Activated naive CD4-positive, alpha-beta T cell treated with anti-CD3 and anti-CD28 coated beads, Interleukin-2, amount 50 U/mL, for 16 hours (primary cell): ENCODE results near the gene RP2.

Experiments used
- DNase-seq: peaks from one replicate; pipeline ENCODE4 v3.0.0-alpha.2; 2020

The RP2 gene

GRCh38 chrX:46849933-46850332, 13.1 kb downstream of the RP2 start:
- DNase-seq = no peak

- DNase-seq = no peak
Observed at GRCh38 chrX:46850771-46851170, 13.9 kb downstream of the RP2 start.

GRCh38 chrX:46856483-46856882, 19.6 kb downstream of the RP2 start:
- DNase-seq = no peak

- DNase-seq = no peak
Observed at GRCh38 chrX:46860557-46860956, 23.7 kb downstream of the RP2 start.

GRCh38 chrX:46863072-46863471, 26.2 kb downstream of the RP2 start:
- DNase-seq = no peak

DNA sequence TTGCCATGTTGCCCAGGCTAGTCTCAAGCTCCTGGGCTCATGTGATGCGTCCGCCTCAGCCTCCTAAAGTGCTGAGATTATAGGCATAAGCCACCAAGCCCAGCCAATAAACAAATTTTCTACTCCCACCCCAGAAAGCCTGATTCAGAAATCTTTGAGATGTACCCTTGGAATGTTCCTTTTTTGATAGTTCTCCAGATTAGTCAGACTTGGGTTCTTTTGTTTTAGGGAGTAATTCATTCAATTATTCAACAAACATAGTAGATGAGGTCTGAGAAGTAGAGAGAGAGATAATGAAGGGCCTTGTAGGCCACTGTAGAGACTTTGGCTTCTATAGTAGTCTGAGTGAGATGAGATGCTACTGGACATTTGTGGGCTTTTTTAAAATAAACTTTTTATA, 27.8 kb downstream of the RP2 start:
- DNase-seq = no peak

- DNase-seq = no peak
Observed at GRCh38 chrX:46865281-46865680, 28.4 kb downstream of the RP2 start.

GRCh38 chrX:46866726-46867125, 29.9 kb downstream of the RP2 start:
- DNase-seq = no peak

DNA sequence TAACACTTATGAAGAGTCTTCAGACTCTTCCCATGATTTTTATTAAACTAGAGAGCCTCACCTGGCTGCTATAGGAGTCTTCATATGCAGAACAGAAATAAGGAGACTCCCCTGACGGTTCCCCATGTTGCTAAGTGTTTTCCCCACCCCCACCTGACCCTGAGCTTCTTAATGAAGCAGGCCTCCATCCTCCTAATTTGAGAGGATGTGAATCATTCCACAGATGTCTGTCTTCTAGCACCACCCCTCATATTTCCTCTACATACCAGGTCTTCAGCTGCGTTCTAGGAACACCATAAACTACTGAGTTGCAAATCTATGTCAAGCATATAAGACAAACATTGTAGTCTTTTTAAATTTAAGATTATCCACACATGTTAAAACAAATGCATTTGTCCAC, 36.9 kb downstream of the RP2 start:
- no peak for DNase-seq

GRCh38 chrX:46876901-46877300, 40.1 kb downstream of the RP2 start:
- no peak for DNase-seq

GRCh38 chrX:46882266-46882665, 45.4 kb downstream of the RP2 start:
- no peak for DNase-seq

DNA sequence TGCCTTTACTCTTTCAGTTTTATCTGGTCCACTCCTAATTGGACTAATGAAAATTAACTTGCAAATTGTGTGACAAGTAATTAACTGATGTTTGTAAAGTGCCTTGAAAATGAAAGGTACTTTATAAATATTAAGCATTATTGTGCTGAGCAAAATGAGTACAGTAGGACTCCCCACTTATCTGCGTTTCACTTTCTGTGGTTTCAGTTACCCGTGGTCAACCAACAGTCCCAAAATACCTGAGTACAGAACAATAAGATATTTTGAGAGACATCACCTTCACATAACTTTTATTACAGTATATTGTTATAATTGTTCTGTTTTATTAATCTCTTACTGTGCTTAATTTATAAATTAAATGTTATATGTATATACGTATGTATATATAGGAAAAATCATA, 48.0 kb downstream of the RP2 start:
- no peak for DNase-seq

DNA sequence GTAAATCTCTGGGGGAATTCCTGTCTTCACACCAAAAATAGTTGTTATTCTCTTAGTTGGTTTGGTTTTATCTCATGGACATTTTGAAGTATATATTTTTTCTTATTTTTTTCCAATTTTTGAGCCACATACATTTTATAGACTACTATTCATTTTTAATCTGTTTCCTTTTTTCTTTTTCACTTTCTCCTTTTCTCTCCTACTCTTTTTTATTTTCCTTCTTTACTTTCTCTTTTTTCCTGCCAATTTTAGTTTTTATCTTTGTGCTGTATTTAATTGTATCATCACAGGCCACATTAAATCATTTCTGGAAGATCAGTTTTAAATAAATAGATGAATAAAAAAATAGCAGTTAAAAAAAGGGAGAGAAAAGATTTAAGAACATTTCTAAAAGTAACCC, 61.4 kb downstream of the RP2 start:
- no peak for DNase-seq

DNA sequence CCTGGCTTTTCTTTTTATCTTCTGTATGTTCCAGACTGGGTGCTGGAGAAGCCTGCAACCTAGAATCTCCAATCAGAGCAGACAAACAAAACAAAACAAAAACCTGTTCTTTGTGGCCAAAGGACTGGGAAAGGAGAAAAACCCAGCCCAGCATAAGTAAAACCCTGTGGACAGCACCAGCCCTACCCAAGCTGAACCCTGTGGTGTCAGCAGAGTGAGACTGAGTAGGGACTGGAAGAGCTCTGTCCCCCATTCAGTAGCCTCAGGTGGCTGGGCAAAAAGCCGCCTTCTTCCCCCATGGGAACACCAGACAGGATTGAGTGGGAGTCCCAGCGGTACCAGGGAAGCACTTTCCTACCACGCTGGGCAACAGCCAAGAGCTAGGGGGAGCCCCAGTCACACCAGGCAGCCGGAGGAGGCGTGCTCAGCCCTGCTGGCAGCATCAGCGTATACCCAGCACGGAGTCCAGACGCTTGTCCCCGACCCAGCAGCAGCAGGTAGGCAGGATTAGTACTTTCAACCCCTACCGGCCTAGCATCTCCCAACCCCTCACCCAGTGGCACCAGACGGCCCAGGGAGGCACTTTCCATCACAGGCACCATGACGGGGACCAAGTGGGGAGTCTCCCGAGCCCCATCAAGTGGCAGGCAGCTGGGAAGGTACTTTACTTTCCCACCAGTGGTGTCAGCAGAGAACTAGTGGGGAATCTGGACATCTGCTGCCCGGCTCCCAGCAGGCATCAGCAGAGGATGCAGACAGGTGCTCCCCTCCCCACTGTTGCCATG, 66.8 kb downstream of the RP2 start:
- peak; percentile 42 for DNase-seq

DNA sequence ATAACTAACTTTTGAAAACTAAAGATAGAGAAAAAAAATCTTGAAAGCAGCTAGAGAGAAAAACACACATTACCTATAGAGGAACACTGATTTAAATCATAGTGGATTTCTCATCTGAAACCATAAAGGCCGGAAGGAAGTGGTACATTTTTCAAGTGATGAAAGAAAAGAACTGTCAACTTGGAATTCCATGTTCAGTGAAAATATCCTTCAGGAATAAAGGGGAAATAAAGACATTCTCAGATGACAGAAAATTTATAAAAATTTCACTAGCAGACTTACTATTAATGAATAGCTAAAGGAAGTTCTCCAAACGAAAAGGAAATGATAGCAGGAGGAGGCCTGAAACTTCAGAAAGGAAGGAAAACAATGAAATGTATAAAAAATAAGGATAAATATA, 67.8 kb downstream of the RP2 start:
- no peak for DNase-seq

DNA sequence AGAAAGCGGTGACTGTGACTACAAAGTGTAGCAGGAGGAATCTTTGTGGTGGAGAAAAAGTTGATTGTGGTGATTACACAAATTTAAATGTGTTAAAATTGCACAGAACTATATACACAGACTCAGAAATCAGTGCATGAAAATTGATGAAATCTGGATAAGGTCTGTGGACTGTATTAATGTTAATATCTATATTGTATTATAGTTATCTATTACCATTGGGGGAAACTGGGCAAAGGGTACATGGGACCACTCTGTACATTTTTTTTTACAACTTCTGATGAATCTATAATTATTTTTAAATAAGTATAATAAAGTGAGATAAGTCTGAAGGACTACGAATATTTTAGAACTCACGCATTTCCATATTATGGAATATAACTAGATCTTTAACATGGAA, 73.6 kb downstream of the RP2 start:
- no peak for DNase-seq

DNA sequence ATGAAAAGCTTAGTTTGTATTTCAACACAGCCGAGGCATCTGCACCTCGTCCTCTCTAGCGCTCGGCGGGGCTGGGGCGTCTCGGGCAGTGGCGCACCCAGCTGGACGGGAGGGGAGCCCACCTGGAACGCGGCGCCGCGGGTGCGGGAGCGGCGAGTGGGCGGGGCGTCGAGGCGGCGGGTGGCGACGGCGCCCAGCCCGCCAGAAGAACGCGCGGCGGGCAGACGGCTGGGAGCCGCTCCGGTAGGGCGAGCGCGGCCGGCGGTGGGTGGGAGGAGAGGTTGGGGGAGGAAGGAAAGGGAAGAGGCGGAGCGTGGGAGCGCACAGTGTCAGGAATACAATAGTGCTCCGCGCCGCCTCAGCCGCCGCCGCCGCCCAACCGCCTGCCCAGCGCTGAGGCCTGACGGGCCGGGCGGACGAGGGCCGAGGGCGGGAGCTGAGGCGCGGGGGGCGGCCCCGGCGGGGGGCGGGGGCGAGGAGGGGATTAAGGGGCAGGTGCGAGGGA, 75.3 kb downstream of the RP2 start, which contains the start of gene JADE3:
JADE3 (plus strand) TSS at position 324 of the 505 bp plus-strand sequence. CDS start 72,474 bp downstream, outside the sequence.
- peak; percentile 21 for DNase-seq

DNA sequence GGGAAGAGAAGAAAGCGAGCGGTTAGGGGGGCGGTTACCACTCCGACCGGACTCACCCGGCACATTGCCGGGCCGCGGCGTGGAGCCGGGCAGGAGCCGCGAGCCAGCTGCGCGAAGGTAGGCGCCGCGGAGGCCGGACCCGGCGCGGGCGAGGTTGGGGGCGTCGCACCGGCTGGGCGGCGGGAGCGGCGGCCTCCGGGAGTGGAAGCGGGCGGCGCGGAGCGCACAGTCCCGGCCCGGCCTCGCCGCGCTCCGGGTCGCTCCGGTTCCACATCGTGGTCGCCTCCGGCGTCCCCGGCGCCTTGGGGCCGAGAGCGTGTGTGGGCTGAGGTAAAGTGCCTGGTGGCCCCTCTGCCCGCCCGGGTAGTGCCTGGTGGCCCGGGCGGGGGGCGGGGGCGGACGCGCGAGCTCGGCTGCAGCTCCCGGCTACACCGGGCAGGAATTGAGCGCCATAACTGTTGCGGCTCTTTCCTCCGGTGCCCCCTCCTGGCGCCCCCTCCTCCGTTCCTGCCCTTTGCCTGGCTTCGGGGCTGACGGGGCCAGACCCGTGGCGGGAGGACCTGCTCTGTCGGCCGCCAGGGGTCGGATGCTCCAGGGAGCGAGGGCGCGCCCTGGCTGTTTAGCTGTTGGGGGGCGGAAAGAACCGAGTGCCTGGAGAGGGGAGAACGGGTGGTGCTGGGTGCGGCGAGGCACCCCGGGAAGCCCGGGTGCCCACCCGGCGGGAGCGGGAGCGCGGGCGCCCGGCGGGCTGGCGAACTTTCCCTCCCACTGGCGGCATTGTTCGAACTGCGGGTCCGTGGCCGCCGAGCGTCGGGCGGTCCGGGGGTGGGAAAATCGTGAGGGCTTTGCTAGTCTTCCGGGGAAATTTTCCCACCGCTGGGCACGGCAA, 76.0 kb downstream of the RP2 start:
- DNase-seq = peak; percentile 29

DNA sequence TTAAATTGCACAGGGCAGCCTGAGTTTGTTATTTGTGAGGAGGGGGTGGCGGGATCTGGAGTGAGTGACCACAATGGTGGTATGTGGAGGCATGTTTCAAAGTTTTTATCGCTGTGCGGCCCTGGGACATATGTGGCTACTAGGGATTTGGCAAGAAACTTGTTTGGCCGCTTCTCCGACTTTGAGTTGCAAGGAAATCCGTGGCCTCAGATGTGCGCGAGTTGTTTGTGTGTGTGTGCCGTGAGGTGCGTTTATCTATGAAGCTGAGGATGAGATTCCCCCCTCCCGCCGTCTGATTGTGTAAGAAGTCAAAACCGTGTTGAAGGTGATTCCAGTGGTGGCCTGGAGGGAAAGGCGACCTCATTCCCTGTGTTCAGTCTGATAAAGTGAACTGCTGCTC, 76.8 kb downstream of the RP2 start:
- no peak for DNase-seq

DNA sequence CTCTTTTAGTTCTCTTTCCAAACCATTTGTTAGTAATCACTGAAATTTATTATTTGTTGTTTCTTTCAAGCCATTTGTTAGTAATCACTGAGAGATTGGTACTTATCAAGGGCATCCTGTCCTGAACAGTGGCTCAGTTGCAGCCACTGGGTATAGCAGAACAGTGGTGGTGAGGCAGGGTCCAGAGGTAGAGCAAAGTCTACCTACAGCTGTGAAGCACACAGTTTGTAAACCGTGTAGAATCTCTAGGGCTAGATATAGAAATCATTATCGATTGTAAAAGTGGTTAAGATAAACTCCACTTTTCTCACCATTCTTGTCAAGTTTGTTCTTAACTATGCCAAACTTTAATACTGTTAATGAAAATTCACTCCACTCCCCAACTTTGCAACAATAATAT, 79.4 kb downstream of the RP2 start:
- no peak for DNase-seq

DNA sequence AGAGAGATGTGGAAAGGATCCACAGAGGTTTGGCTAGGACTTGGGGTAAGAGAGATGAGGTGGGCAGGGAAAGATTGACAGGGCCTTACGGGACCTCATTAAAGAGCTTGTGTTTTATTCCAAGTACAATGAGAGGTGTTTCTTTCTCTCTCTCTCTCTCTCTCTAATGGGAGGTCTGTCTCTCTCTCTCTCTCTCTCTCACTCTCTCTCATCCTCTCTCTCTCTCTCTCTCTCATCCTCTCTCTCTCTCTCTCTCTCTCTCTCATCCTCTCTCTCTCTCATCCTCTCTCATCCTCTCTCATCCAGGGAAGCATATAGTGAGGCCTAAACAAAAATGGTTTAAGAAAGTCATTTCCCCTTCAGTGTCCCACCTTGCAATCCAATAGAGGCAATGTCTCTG, 80.8 kb downstream of the RP2 start:
- DNase-seq = no peak

DNA sequence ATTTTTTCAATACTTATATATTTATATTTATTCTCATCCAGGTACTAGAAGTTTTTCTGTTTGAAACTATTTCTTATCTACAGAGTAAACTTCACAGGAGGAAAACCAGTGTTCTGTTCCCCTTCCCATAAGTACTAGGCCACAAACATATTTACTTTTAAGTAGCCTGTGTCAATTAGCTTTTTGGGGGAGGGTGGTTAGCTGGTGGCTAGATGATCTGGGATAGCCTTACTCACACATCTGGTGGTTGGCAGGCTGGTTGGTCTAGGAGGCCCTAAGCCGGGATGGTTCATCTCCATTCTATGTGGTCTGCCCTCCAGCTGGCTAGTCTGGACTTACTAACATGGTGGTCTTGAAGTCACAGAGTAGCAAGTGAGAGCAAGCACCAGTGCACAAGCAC, 81.6 kb downstream of the RP2 start:
- DNase-seq = no peak

GRCh38 chrX:46920235-46920634, 83.4 kb downstream of the RP2 start:
- DNase-seq = no peak

- no peak for DNase-seq
Observed at GRCh38 chrX:46922611-46923010, 85.8 kb downstream of the RP2 start.
